ENCODE results near the gene RHOD.

DNA sequence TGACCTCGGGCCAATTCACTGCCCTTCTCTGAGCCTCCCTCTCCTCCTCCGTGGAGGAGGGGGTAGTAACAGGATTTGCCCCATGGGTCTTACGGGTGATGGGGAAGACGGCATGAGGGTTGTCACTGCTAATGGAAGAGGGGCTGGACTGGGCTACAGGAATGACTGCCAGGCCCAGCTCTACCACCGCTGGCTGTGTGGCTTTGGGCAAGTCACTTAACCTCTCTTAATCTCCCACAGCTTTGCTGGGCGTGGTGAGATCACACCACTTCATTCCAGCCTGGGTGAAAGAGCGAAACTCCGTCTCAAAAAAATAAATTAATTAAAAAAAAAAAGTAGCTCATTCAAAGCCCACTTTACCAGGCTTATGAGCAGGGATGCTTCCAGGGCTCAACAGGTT, 30.9 kb upstream of the RHOD start:
- TF ChIP-seq GLIS3 (CRISPR knock-in tag; IDR thresholded peaks at IDR 0.05), result no peak
- no peak for TF ChIP-seq TCF4 (CRISPR knock-in tag; IDR thresholded peaks at IDR 0.05; ENCODE audit: borderline replicate concordance)
- no peak for TF ChIP-seq OSR1 (CRISPR knock-in tag; IDR thresholded peaks at IDR 0.05)
- TF ChIP-seq ARNTL (CRISPR knock-in tag; IDR thresholded peaks at IDR 0.05; ENCODE audit: borderline replicate concordance, low read depth), result no peak
- TF ChIP-seq, protein P1, sequence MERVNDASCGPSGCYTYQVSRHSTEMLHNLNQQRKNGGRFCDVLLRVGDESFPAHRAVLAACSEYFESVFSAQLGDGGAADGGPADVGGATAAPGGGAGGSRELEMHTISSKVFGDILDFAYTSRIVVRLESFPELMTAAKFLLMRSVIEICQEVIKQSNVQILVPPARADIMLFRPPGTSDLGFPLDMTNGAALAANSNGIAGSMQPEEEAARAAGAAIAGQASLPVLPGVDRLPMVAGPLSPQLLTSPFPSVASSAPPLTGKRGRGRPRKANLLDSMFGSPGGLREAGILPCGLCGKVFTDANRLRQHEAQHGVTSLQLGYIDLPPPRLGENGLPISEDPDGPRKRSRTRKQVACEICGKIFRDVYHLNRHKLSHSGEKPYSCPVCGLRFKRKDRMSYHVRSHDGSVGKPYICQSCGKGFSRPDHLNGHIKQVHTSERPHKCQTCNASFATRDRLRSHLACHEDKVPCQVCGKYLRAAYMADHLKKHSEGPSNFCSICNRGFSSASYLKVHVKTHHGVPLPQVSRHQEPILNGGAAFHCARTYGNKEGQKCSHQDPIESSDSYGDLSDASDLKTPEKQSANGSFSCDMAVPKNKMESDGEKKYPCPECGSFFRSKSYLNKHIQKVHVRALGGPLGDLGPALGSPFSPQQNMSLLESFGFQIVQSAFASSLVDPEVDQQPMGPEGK (CRISPR knock-in tag; IDR thresholded peaks at IDR 0.05; ENCODE audit: borderline replicate concordance), result no peak
- TF ChIP-seq TOX (CRISPR knock-in tag; IDR thresholded peaks at IDR 0.05; ENCODE audit: borderline replicate concordance), result no peak
- TF ChIP-seq, protein P2, sequence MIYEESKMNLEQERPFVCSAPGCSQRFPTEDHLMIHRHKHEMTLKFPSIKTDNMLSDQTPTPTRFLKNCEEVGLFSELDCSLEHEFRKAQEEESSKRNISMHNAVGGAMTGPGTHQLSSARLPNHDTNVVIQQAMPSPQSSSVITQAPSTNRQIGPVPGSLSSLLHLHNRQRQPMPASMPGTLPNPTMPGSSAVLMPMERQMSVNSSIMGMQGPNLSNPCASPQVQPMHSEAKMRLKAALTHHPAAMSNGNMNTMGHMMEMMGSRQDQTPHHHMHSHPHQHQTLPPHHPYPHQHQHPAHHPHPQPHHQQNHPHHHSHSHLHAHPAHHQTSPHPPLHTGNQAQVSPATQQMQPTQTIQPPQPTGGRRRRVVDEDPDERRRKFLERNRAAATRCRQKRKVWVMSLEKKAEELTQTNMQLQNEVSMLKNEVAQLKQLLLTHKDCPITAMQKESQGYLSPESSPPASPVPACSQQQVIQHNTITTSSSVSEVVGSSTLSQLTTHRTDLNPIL (CRISPR knock-in tag; IDR thresholded peaks at IDR 0.05; ENCODE audit: low read depth), result no peak
- TF ChIP-seq, protein P3, sequence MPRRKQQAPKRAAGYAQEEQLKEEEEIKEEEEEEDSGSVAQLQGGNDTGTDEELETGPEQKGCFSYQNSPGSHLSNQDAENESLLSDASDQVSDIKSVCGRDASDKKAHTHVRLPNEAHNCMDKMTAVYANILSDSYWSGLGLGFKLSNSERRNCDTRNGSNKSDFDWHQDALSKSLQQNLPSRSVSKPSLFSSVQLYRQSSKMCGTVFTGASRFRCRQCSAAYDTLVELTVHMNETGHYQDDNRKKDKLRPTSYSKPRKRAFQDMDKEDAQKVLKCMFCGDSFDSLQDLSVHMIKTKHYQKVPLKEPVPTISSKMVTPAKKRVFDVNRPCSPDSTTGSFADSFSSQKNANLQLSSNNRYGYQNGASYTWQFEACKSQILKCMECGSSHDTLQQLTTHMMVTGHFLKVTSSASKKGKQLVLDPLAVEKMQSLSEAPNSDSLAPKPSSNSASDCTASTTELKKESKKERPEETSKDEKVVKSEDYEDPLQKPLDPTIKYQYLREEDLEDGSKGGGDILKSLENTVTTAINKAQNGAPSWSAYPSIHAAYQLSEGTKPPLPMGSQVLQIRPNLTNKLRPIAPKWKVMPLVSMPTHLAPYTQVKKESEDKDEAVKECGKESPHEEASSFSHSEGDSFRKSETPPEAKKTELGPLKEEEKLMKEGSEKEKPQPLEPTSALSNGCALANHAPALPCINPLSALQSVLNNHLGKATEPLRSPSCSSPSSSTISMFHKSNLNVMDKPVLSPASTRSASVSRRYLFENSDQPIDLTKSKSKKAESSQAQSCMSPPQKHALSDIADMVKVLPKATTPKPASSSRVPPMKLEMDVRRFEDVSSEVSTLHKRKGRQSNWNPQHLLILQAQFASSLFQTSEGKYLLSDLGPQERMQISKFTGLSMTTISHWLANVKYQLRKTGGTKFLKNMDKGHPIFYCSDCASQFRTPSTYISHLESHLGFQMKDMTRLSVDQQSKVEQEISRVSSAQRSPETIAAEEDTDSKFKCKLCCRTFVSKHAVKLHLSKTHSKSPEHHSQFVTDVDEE (CRISPR knock-in tag; IDR thresholded peaks at IDR 0.05), result no peak

Data from SK-N-SH treated with all-trans-retinoic acid at 6 μM for 48 hours (cell line).